Aorta (tissue), 5 donors: ENCODE results near the gene SNX25. TPM values are rescaled to one million over a fixed set of nuclear protein-coding genes. Genes with fewer than 3 reads are reported as not detected.
"Not testable (repeated sequence)": the region's sequence is repeated elsewhere in the genome, so short reads cannot be mapped to it uniquely, and the experiment has no call there.

Experiments
- ATAC-seq: fragments of 200-7000 bp; cut with Tn5 transposase; one replicate; pipeline ENCODE4 v1.9.1; 2022; ENCODE audit warnings: moderate library complexity; ENCODE audit not compliant: low FRiP score
- DNase-seq, 2 donors: peaks; one replicate each; pipeline ENCODE4 v3.0.0-alpha.2; 2020
- H3K27ac ChIP-seq, 2 donors: one replicate each; pipeline ENCODE4 v1.5.1; 2013; ENCODE audit warnings: low read length in 2 of 2, mild to moderate bottlenecking in 2 of 2, moderate library complexity in 2 of 2, control low read depth in 1 of 2, inconsistent platforms in 1 of 2, low read depth in 1 of 2
- H3K27me3 ChIP-seq, 2 donors: one replicate each; pipeline ENCODE4 v1.6.1; 2013; ENCODE audit warnings: control low read depth in 1 of 2, low read length in 1 of 2, mild to moderate bottlenecking in 1 of 2, moderate library complexity in 1 of 2; ENCODE audit not compliant: insufficient read depth in 2 of 2, control insufficient read depth in 1 of 2
- H3K36me3 ChIP-seq, 2 donors: one replicate each; pipeline ENCODE4 v1.6.1; 2013; ENCODE audit warnings: control low read depth in 1 of 2, low read length in 1 of 2, mild to moderate bottlenecking in 1 of 2; ENCODE audit not compliant: insufficient read depth in 2 of 2, control insufficient read depth in 1 of 2
- H3K4me1 ChIP-seq, 2 donors: one replicate each; pipeline ENCODE4 v1.6.1; 2013; ENCODE audit warnings: low read length in 2 of 2, control low read depth in 1 of 2, mild to moderate bottlenecking in 1 of 2, moderate library complexity in 1 of 2; ENCODE audit not compliant: insufficient read depth in 2 of 2, control insufficient read depth in 1 of 2
- H3K4me3 ChIP-seq, 2 donors: one replicate each; pipeline ENCODE4 v1.5.1; 2013; ENCODE audit warnings: low read length in 2 of 2, control low read depth in 1 of 2, mild to moderate bottlenecking in 1 of 2
- H3K9me3 ChIP-seq: one replicate; pipeline ENCODE4 v1.6.1; 2013; ENCODE audit warnings: mild to moderate bottlenecking, low read length; ENCODE audit not compliant: control insufficient read depth
- WGBS, 2 donors: extraction: QIAGEN DNeasy Blood & Tissue Kit; methylation state at CpG; one replicate each; pipeline ENCODE4 v1.1.7; 2013; 5-methylcytosine and 5-hydroxymethylcytosine counted together
- intact Hi-C, 2 donors: fragments of 100-400 bp; cut with DNase I; formaldehyde crosslinking; loops; one replicate each; pipeline versions ENCODE4 v1.14.2 to v1.15.0; 2022
- polyA plus RNA-seq, 2 donors: library from polyadenylated mRNA; stranded (reverse); fragments of 200-250 nt; gene quantifications; one replicate each; pipeline ENCODE4 v1.2.3, GENCODE V29; 2013
- total RNA-seq, 2 donors: library from RNA; stranded (reverse); fragmentation: NEBNext Ultra II Directional; extraction: Animal tissue kit (Norgen Biotek cat#: 25700); gene quantifications; one replicate each; pipeline ENCODE4 v1.2.1, GENCODE V29; 2021
- donor health status: healthy with polysubstance abuse.
- donor health status: Bipolar disorder and iron deficiency.
- donor health status: DM: no; HTN: no; CAD: no.
- donor health status: DM: no; HTN: no; CAD: no.
- donor health status: DM: yes; HTN: yes; CAD: no.

The SNX25 gene
- total and polyA plus RNA-seq, 4 donors, result 8.6 to 44.7 (median 24.5) TPM

GRCh38 chr4:185189606-185190305 is 19.6 kb upstream of the SNX25 start:
- no peaks in the 10 kb centered on the region for H3K36me3 ChIP-seq
- H3K27me3 ChIP-seq, result no peaks in the 10 kb centered on the region
- 51 to 53% methylated on average over 4 of the region's 4 CpGs for WGBS, 2 donors
- no peaks in the 10 kb centered on the region for H3K9me3 ChIP-seq
- H3K4me3 ChIP-seq, result no peak overlapping the region
- intact Hi-C loops, result no loop called here
- H3K27ac ChIP-seq, result no peak overlapping the region
- no peak for ATAC-seq
- no peaks in the 10 kb centered on the region for H3K4me1 ChIP-seq
- no peak for DNase-seq

- Histone ChIP-seq H3K4me3 (no peak overlapping the region), H3K27ac (no peak overlapping the region), H3K9me3 (no peaks in the 10 kb centered on the region), H3K4me1 (no peaks in the 10 kb centered on the region), H3K36me3 (no peaks in the 10 kb centered on the region), H3K27me3 (no peaks in the 10 kb centered on the region)
- ATAC-seq, result no peak
- DNase-seq, result no peak
- intact Hi-C loops, result no loop called here
- WGBS, 2 donors, result 85 to 86% methylated on average over 6 of the region's 6 CpGs
These were observed 19.0 kb upstream of the SNX25 start for GRCh38 chr4:185190306-185190856.

GRCh38 chr4:185192059-185192458 is 17.3 kb upstream of the SNX25 start:
- Histone ChIP-seq H3K27me3 (no peaks in the 10 kb centered on the region), H3K9me3 (no peaks in the 10 kb centered on the region), H3K4me1 (no peaks in the 10 kb centered on the region), H3K27ac (no peak overlapping the region), H3K4me3 (no peak overlapping the region), H3K36me3 (no peaks in the 10 kb centered on the region)
- DNase-seq, result no peak
- intact Hi-C loops, result no loop called here
- ATAC-seq, result no peak
- WGBS, 2 donors, result 91 to 92% methylated on average over 1 of the region's 1 CpG

GRCh38 chr4:185194924-185195888 is 14.2 kb upstream of the SNX25 start:
- WGBS, 2 donors, result 62% methylated on average over 9 of the region's 9 CpGs
- Histone ChIP-seq H3K9me3 (no peaks in the 10 kb centered on the region), H3K4me3 (no peak overlapping the region), H3K27ac (no peak overlapping the region), H3K4me1 (no peaks in the 10 kb centered on the region), H3K36me3 (no peaks in the 10 kb centered on the region), H3K27me3 (no peaks in the 10 kb centered on the region)
- no peak for DNase-seq
- ATAC-seq, result no peak
- intact Hi-C loops, result no loop called here

GRCh38 chr4:185196437-185196836 is 13.0 kb upstream of the SNX25 start:
- H3K4me1 ChIP-seq, result no peaks in the 10 kb centered on the region
- H3K9me3 ChIP-seq, result no peaks in the 10 kb centered on the region
- no peaks in the 10 kb centered on the region for H3K36me3 ChIP-seq
- no peaks in the 10 kb centered on the region for H3K27me3 ChIP-seq
- WGBS, 2 donors, result 97% methylated on average over 2 of the region's 2 CpGs
- no peak overlapping the region for H3K4me3 ChIP-seq
- intact Hi-C loops, result no loop called here
- H3K27ac ChIP-seq, result no peak overlapping the region
- ATAC-seq (no peak), DNase-seq (no peak)

- H3K36me3 ChIP-seq, H3K4me1 ChIP-seq, DNase-seq, H3K4me3 ChIP-seq, H3K9me3 ChIP-seq, H3K27me3 ChIP-seq, ATAC-seq, intact Hi-C loops: not testable (repeated sequence)
- H3K27ac ChIP-seq, result peak overlapping the region in 1 of 2 donors; percentile 28
- 93 to 94% methylated on average over 4 of the region's 4 CpGs for WGBS, 2 donors
These were observed 11.2 kb upstream of the SNX25 start for GRCh38 chr4:185198189-185198588.

GRCh38 chr4:185201977-185202962 is 7.1 kb upstream of the SNX25 start:
- H3K27ac ChIP-seq, result peak overlapping the region in 1 of 2 donors; percentile 84
- no peaks in the 10 kb centered on the region for H3K9me3 ChIP-seq
- WGBS, 2 donors, result 41 to 42% methylated on average over 16 of the region's 16 CpGs
- intact Hi-C loops, result loop anchor here in 1 of 2 donors (10.0 kb wide), 1 partner anchor 193 kb away; the partner anchor contains the start of genes ANKRD37 and LRP2BP
- DNase-seq (no peak), ATAC-seq (no peak)
- H3K27me3 ChIP-seq, result no peaks in the 10 kb centered on the region
- H3K4me3 ChIP-seq, result no peak overlapping the region
- peaks cover 0 to 2% of the 10 kb centered on the region in 2 donors for H3K4me1 ChIP-seq
- H3K36me3 ChIP-seq, result no peaks in the 10 kb centered on the region
